Activated CD4-positive, alpha-beta T cell treated with anti-CD3 and anti-CD28 coated beads, Interleukin-2, amount 10 ng/mL, durations not matched to agents 24 days and 14 days (primary cell): ENCODE data around the gene TAAR1. TPM values are rescaled to one million over a fixed set of nuclear protein-coding genes. Genes with fewer than 3 reads are reported as not detected.

Source experiments
- DNase-seq: peaks from one replicate; pipeline ENCODE4 v3.0.0; 2022
- H3K27ac Mint-ChIP-seq: one replicate; pipeline ENCODE4 v1.8.0; 2022; ENCODE audit warnings: mild to moderate bottlenecking, mixed read lengths
- H3K27me3 Mint-ChIP-seq: one replicate; pipeline ENCODE4 v1.8.0; 2022; ENCODE audit warnings: mixed read lengths
- H3K36me3 Mint-ChIP-seq: one replicate; pipeline ENCODE4 v1.8.0; 2022; ENCODE audit warnings: low read depth, mild to moderate bottlenecking, mixed read lengths
- H3K4me1 Mint-ChIP-seq: one replicate; pipeline ENCODE4 v1.8.0; 2021; ENCODE audit warnings: mixed read lengths
- H3K4me3 Mint-ChIP-seq: one replicate; pipeline ENCODE4 v1.8.0; 2022; ENCODE audit warnings: mild to moderate bottlenecking, moderate library complexity, mixed read lengths
- H3K9me3 Mint-ChIP-seq: one replicate; pipeline ENCODE4 v1.8.0; 2021; ENCODE audit warnings: mixed read lengths
- intact Hi-C: fragments of 100-400 bp; cut with micrococcal nuclease; formaldehyde crosslinking; loops from one replicate; pipeline ENCODE4 v1.15.1; 2023
- total RNA-seq: library from RNA; stranded (reverse); gene quantifications from 2 replicates; pipeline ENCODE4 v1.2.3, GENCODE V29; 2022

The TAAR1 gene
- total RNA-seq, 1 donor from 2014 or later: not detected

DNA sequence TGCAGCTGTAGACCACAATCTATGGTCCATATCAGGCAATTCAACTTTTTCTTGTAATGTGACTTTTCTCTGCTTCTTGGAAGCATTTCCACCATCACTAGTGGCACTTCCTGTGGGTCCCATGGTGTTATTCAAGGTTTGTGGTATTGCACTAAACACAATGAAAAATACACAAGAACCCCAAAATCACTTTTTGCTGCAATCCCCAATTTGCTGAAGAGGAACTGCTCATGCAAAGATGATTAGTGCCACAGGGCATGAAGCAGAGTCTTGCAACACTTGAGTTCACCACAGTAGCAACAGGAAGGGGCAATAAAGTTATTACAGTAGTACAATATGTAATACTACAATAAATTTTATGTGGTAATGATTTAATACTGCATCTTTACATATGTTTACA, 16.8 kb upstream of the TAAR1 start:
- Mint-ChIP-seq H3K27ac (no peak overlapping the region), H3K4me1 (peaks cover 2% of the 10 kb centered on the region), H3K36me3 (no peaks in the 10 kb centered on the region), H3K4me3 (no peak overlapping the region), H3K27me3 (peaks cover 17% of the 10 kb centered on the region), H3K9me3 (no peaks in the 10 kb centered on the region)
- DNase-seq: peak; percentile 58
- intact Hi-C loops: no loop called here

DNA sequence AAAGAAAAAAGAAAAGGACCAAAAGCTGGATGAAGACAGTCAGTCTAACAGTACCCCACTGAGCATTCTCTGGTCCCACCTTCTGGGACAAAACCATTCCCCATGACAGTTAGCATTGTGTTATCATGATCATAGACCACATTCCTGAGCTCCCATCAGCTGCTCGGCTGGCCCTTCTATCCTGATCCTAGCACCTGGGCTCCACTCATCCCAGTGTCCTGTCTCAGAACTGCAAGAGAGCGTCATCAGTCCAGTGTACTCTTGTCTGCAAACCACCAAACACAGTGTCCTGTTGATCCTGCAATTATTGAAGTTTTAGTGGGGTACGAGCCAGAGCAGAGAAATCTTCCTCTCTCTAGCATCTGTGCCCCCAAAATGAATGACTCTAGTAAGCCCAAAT, 16.0 kb upstream of the TAAR1 start:
- intact Hi-C loops: no loop called here
- H3K9me3 Mint-ChIP-seq: no peaks in the 10 kb centered on the region

GRCh38 chr6:132673376-132674094, 14.6 kb upstream of the TAAR1 start:
- H3K36me3 Mint-ChIP-seq: no peaks in the 10 kb centered on the region
- peaks cover 19% of the 10 kb centered on the region for H3K27me3 Mint-ChIP-seq
- H3K27ac Mint-ChIP-seq: no peak overlapping the region
- H3K4me3 Mint-ChIP-seq: no peak overlapping the region
- no peaks in the 10 kb centered on the region for H3K9me3 Mint-ChIP-seq
- no peak for DNase-seq
- intact Hi-C loops: no loop called here
- peaks cover 6% of the 10 kb centered on the region for H3K4me1 Mint-ChIP-seq

More for the DNA sequence above, 16.0 kb upstream of the TAAR1 start:
- peaks cover 17% of the 10 kb centered on the region for H3K27me3 Mint-ChIP-seq
- no peak for DNase-seq
- no peak overlapping the region for H3K4me3 Mint-ChIP-seq
- no peaks in the 10 kb centered on the region for H3K36me3 Mint-ChIP-seq
- H3K27ac Mint-ChIP-seq: no peak overlapping the region
- H3K4me1 Mint-ChIP-seq: peaks cover 2% of the 10 kb centered on the region

GRCh38 chr6:132671295-132671694, 12.3 kb upstream of the TAAR1 start:
- Mint-ChIP-seq H3K4me1 (peaks cover 6% of the 10 kb centered on the region), H3K4me3 (no peak overlapping the region), H3K9me3 (no peaks in the 10 kb centered on the region), H3K27ac (no peak overlapping the region), H3K36me3 (no peaks in the 10 kb centered on the region), H3K27me3 (peaks cover 19% of the 10 kb centered on the region)
- DNase-seq: no peak
- intact Hi-C loops: no loop called here

DNA sequence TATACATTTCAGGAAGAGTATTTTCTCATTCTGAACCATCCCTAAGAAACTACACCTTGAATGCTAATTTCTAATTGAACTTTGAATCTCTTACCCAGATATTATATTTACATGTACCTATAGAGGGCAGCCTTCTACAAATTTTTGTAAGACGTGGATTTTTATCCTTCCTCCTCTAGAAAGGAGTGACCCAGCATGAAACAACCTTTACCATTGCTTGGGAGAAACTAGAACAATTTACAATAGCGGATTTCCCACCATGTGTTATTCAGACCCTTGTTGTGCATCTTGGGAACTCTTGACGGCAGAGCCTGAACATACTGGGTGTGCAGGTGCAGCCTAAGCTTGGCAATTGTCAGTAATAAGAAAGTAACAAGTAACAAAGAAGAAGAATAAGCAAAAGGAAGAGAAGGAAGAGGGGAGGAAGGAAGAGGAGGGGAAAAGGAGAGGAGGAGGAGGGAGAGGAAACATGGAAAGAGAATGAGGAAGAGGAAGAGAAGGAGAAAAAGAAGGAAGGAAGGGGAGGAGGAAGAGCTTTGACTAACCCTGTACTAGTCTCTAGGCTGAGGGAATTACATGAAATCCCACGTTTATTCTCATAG, 10.8 kb upstream of the TAAR1 start:
- Mint-ChIP-seq H3K4me3 (no peak overlapping the region), H3K27ac (no peak overlapping the region), H3K9me3 (no peaks in the 10 kb centered on the region), H3K36me3 (no peaks in the 10 kb centered on the region), H3K4me1 (peaks cover 4% of the 10 kb centered on the region), H3K27me3 (peaks cover 19% of the 10 kb centered on the region)
- DNase-seq: peak; percentile 56
- intact Hi-C loops: loop anchor here (1.0 to 10.0 kb wide), 3 partner anchors 99 to 135 kb away; partner anchors contain the start of gene TAAR9

DNA sequence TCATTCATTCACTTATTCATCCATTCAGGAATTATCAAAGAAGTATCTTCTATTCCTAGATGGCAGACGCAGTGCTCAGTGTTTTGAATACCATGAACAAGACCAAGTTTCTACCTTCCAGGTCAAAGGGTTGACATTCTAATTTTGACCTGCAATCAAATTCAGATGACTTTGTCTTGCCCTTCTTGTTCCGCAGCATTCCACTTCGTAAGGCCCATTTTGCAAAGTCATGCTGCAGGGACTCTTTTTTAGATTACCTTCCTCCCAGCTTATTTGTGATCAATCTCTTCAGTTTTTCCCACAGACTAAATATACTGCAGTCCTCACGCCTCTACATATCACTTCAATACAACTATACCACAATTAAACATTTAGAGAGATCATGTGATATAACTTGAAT, 7.1 kb upstream of the TAAR1 start:
- Mint-ChIP-seq H3K4me1 (peaks cover 4% of the 10 kb centered on the region), H3K36me3 (no peaks in the 10 kb centered on the region), H3K9me3 (no peaks in the 10 kb centered on the region), H3K27me3 (peaks cover 17% of the 10 kb centered on the region), H3K27ac (no peak overlapping the region), H3K4me3 (no peak overlapping the region)
- intact Hi-C loops: loop anchor here (10.0 kb wide), 1 partner anchor 131 kb away; the partner anchor contains the start of gene TAAR9
- no peak for DNase-seq

GRCh38 chr6:132664309-132665034, 5.5 kb upstream of the TAAR1 start:
- no peaks in the 10 kb centered on the region for H3K4me1 Mint-ChIP-seq
- no peak overlapping the region for H3K4me3 Mint-ChIP-seq
- H3K27me3 Mint-ChIP-seq: peaks cover 13% of the 10 kb centered on the region

DNA sequence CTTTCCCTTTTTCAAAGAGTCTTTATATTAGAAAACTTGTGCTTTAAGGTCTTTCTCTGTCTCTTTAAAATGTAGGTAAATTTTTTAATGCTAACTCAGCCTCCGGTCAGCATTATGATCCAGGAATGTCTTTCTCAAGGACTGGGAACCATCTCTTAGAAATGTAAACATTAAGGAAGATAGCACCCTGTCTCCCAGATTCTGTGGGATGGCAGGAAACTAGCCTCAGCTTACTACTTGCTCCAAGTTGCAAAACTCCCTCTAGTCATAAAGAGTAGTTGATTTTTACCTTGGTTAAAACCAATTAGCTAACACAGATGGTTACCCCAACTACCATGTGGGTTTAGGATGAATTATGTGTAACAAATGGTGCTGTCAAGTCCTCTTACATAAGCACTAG, 4.7 kb upstream of the TAAR1 start:
- H3K27me3 Mint-ChIP-seq: peaks cover 16% of the 10 kb centered on the region
- no peak overlapping the region for H3K27ac Mint-ChIP-seq
- H3K4me3 Mint-ChIP-seq: no peak overlapping the region
- intact Hi-C loops: loop anchor here (10.0 kb wide), 1 partner anchor 129 kb away; the partner anchor contains the start of gene TAAR9
- no peaks in the 10 kb centered on the region for H3K9me3 Mint-ChIP-seq
- no peaks in the 10 kb centered on the region for H3K36me3 Mint-ChIP-seq
- no peaks in the 10 kb centered on the region for H3K4me1 Mint-ChIP-seq
- no peak for DNase-seq

More at GRCh38 chr6:132664309-132665034, 5.5 kb upstream of the TAAR1 start:
- H3K27ac Mint-ChIP-seq: no peak overlapping the region
- H3K36me3 Mint-ChIP-seq: no peaks in the 10 kb centered on the region
- DNase-seq: no peak
- no peaks in the 10 kb centered on the region for H3K9me3 Mint-ChIP-seq
- intact Hi-C loops: loop anchor here (10.0 kb wide), 1 partner anchor 130 kb away; the partner anchor contains the start of gene TAAR9

- H3K36me3 Mint-ChIP-seq: no peaks in the 10 kb centered on the region
- no peak for DNase-seq
- H3K27me3 Mint-ChIP-seq: peaks cover 9% of the 10 kb centered on the region
- no peak overlapping the region for H3K4me3 Mint-ChIP-seq
- no peak overlapping the region for H3K27ac Mint-ChIP-seq
- no peaks in the 10 kb centered on the region for H3K4me1 Mint-ChIP-seq
- H3K9me3 Mint-ChIP-seq: no peaks in the 10 kb centered on the region
- intact Hi-C loops: loop anchor here (10.0 kb wide), 1 partner anchor 127 kb away; the partner anchor contains the start of gene TAAR9
Observed at GRCh38 chr6:132661906-132662305, 2.9 kb upstream of the TAAR1 start.

GRCh38 chr6:132651062-132651461, 7.9 kb downstream of the TAAR1 start:
- Mint-ChIP-seq H3K27me3 (peaks cover 12% of the 10 kb centered on the region), H3K36me3 (no peaks in the 10 kb centered on the region), H3K27ac (no peak overlapping the region), H3K4me1 (peaks cover 2% of the 10 kb centered on the region), H3K4me3 (no peak overlapping the region), H3K9me3 (no peaks in the 10 kb centered on the region)
- intact Hi-C loops: no loop called here
- no peak for DNase-seq

DNA sequence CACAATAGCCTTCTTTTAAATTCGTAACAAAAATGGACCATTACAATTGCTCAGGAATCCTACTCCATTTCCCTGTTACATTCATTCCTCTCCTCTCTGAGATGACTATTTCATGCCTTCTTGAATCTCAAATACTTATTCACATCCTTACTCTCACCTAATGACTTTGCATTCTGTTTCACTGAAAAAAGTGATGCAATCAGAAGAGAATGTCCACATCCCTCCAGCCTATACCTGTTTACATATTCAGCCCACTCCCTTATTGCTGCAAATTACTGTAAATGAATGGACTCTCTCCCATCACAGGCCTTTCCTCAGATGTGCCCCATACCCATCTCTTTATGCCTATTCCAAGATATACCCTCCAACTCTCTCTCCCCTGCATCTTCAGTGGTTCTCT, 8.6 kb downstream of the TAAR1 start:
- H3K27me3 Mint-ChIP-seq: peaks cover 15% of the 10 kb centered on the region
- no peaks in the 10 kb centered on the region for H3K36me3 Mint-ChIP-seq
- intact Hi-C loops: no loop called here
- H3K9me3 Mint-ChIP-seq: no peaks in the 10 kb centered on the region
- DNase-seq: no peak
- H3K4me1 Mint-ChIP-seq: peaks cover 2% of the 10 kb centered on the region
- no peak overlapping the region for H3K27ac Mint-ChIP-seq
- no peak overlapping the region for H3K4me3 Mint-ChIP-seq

DNA sequence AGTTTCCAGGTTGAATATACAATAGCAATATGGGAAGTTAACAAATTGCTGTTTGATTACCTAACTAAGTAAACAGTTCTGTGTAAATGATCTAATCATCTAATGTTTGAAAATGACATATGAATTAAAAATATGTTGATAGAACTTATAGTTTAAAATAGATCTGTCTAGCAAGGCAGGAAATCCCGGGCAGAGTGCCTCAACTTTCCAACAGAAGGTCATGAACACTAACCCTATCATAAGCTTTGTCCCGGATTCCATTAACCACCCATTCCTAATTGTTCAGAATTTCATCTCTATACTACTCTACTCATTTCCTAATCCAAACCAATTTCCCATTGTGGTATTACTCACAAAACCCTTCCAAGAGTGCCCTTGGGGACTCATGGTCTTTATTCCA, 10.2 kb downstream of the TAAR1 start:
- Mint-ChIP-seq H3K4me1 (peaks cover 2% of the 10 kb centered on the region), H3K27ac (no peak overlapping the region), H3K4me3 (no peak overlapping the region), H3K27me3 (peaks cover 17% of the 10 kb centered on the region), H3K36me3 (no peaks in the 10 kb centered on the region), H3K9me3 (no peaks in the 10 kb centered on the region)
- intact Hi-C loops: no loop called here
- DNase-seq: no peak

GRCh38 chr6:132648356-132648755, 10.6 kb downstream of the TAAR1 start:
- DNase-seq: peak; percentile 67
- H3K36me3 Mint-ChIP-seq: no peaks in the 10 kb centered on the region
- no peak overlapping the region for H3K4me3 Mint-ChIP-seq
- H3K9me3 Mint-ChIP-seq: no peaks in the 10 kb centered on the region
- H3K4me1 Mint-ChIP-seq: peaks cover 2% of the 10 kb centered on the region
- intact Hi-C loops: no loop called here
- H3K27ac Mint-ChIP-seq: no peak overlapping the region
- peaks cover 16% of the 10 kb centered on the region for H3K27me3 Mint-ChIP-seq

GRCh38 chr6:132643547-132643946, 15.4 kb downstream of the TAAR1 start:
- Mint-ChIP-seq H3K27ac (no peak overlapping the region), H3K9me3 (no peaks in the 10 kb centered on the region), H3K36me3 (no peaks in the 10 kb centered on the region), H3K27me3 (peaks cover 26% of the 10 kb centered on the region), H3K4me3 (no peak overlapping the region), H3K4me1 (peaks cover 2% of the 10 kb centered on the region)
- intact Hi-C loops: no loop called here
- DNase-seq: no peak
